Endothelial cell of umbilical vein (primary cell): ENCODE data around the gene FYCO1. TPM values are rescaled to one million over a fixed set of nuclear protein-coding genes. Genes with fewer than 3 reads are reported as not detected.

Source experiments
- BruUV-seq: library from RNA; stranded (reverse); fragments of 400-500 nt; replicated peaks from 2 replicates; lab custom pipeline; 2021; lab: Mats Ljungman, UMichigan
- CTCF ChIA-PET: fragments of 300-600, 350-600 bp; sonication (Branson Sonifier 250); formaldehyde crosslinking; loops from one replicate; lab custom pipeline; 2021; ENCODE audit warnings: antibody characterized with exemption, inconsistent platforms; lab: Charles Lee
- POLR2A ChIA-PET: fragments of 300-600, 350-600 bp; sonication (Branson Sonifier 250); formaldehyde crosslinking; loops from one replicate; lab custom pipeline; 2021; ENCODE audit warnings: antibody characterized with exemption, inconsistent platforms; lab: Charles Lee
- DNase-seq: peaks from one replicate; pipeline ENCODE4 v3.0.0-alpha.2; 2011; ENCODE audit warnings: low read depth, low spot score
- FAIRE-seq: peaks from 2 replicates; lab custom pipeline; 2011; peaks lifted over from hg19 to GRCh38; lab: Jason Lieb, UNC
- H2AFZ ChIP-seq: 2 replicates; pipeline ENCODE4 v1.6.0; 2012; ENCODE audit warnings: low read depth, low read length, control low read depth, inconsistent platforms
- H3K27ac ChIP-seq: 2 replicates; pipeline ENCODE4 v1.5.1; 2011; ENCODE audit warnings: low read depth, mild to moderate bottlenecking, control low read depth, low read length, moderate library complexity; ENCODE audit not compliant: insufficient read depth
- H3K27me3 ChIP-seq, 2 experiments: 2 replicates each; pipeline versions ENCODE4 v1.6.0 to v1.6.1; 2011; ENCODE audit warnings: low read length in 2 of 2, mixed read lengths in 1 of 2; ENCODE audit not compliant: control insufficient read depth in 2 of 2, insufficient read depth in 2 of 2
- H3K36me3 ChIP-seq, 2 experiments: 2 replicates in 1 of 2; 3 replicates in 1 of 2; pipeline ENCODE4 v1.5.1; 2011; ENCODE audit warnings: low read length in 2 of 2, mild to moderate bottlenecking in 1 of 2, moderate library complexity in 1 of 2; ENCODE audit not compliant: control insufficient read depth in 2 of 2, insufficient read depth in 2 of 2; ENCODE audit errors: extremely low read depth in 1 of 2
- H3K4me1 ChIP-seq: 3 replicates; pipeline ENCODE4 v1.5.1; 2011; ENCODE audit warnings: mild to moderate bottlenecking, low read length; ENCODE audit not compliant: control insufficient read depth, insufficient read depth; ENCODE audit errors: extremely low read depth
- H3K4me2 ChIP-seq: 2 replicates; pipeline ENCODE4 v1.6.1; 2011; ENCODE audit warnings: low read length, control low read depth, mixed read lengths; ENCODE audit not compliant: insufficient read depth
- H3K4me3 ChIP-seq, 3 experiments: fragments of 200-600 bp in 1 of 3; sonication (generic), shearing (Covaris generic) in 1 of 3; replicated peaks in 1 of 3; 2 replicates each; pipeline ENCODE4 v1.5.1; 2011 to 2016; ENCODE audit warnings: control low read depth in 3 of 3, low read length in 3 of 3, mild to moderate bottlenecking in 2 of 3, inconsistent platforms in 1 of 3, low read depth in 1 of 3, moderate library complexity in 1 of 3; ENCODE audit not compliant: insufficient read depth in 1 of 3
- H3K79me2 ChIP-seq: 2 replicates; pipeline ENCODE4 v1.6.0; 2012; ENCODE audit warnings: low read length, inconsistent platforms; ENCODE audit not compliant: control insufficient read depth, insufficient read depth
- H3K9ac ChIP-seq: replicated peaks from 2 replicates; pipeline ENCODE3; 2011; ENCODE audit warnings: low read length, control low read depth; ENCODE audit not compliant: insufficient read depth; ENCODE audit errors: extremely low read depth
- H3K9me1 ChIP-seq: replicated peaks from 3 replicates; pipeline ENCODE4 v1.6.0; 2011; ENCODE audit warnings: mild to moderate bottlenecking, low read length; ENCODE audit not compliant: control insufficient read depth, insufficient read depth; ENCODE audit errors: extremely low read depth
- H3K9me3 ChIP-seq: replicated peaks from 2 replicates; pipeline ENCODE4 v1.5.1; 2012; ENCODE audit warnings: low read length, inconsistent platforms; ENCODE audit not compliant: control insufficient read depth, insufficient read depth
- H4K20me1 ChIP-seq: replicated peaks from 2 replicates; pipeline ENCODE3; 2011; ENCODE audit warnings: mild to moderate bottlenecking, low read length; ENCODE audit not compliant: control insufficient read depth, insufficient read depth; ENCODE audit errors: extremely low read depth
- CTCF ChIP-seq, 2 donors: IDR thresholded peaks; 1 replicate in 1 of 2; 2 replicates in 1 of 2; pipeline ENCODE4 v1.5.1; 2011; ENCODE audit warnings: low read length in 2 of 2, mild to moderate bottlenecking in 2 of 2, moderate library complexity in 2 of 2, control low read depth in 1 of 2, inconsistent platforms in 1 of 2, low read depth in 1 of 2; ENCODE audit not compliant: insufficient read depth in 1 of 2; ENCODE audit errors: extremely low read depth in 1 of 2
- EZH2 ChIP-seq: IDR thresholded peaks from 2 replicates; pipeline ENCODE4 v1.6.1; 2012; ENCODE audit warnings: borderline replicate concordance, low read depth, mild to moderate bottlenecking, moderate library complexity, low read length, inconsistent platforms; ENCODE audit not compliant: severe bottlenecking
- FOS ChIP-seq: IDR thresholded peaks from 2 replicates; pipeline ENCODE4 v1.6.1; 2011; ENCODE audit warnings: mild to moderate bottlenecking, low read length, moderate library complexity, borderline replicate concordance; ENCODE audit not compliant: insufficient read depth
- GATA2 ChIP-seq: IDR thresholded peaks from 2 replicates; pipeline ENCODE4 v1.7.0; 2011; ENCODE audit warnings: low read depth, mild to moderate bottlenecking, moderate library complexity, mixed read lengths, low read length; ENCODE audit not compliant: insufficient read length, insufficient read depth
- MAX ChIP-seq: IDR thresholded peaks from 2 replicates; pipeline ENCODE4 v1.6.1; 2011; ENCODE audit not compliant: insufficient read depth, insufficient read length
- MYC ChIP-seq: IDR thresholded peaks from one replicate; pipeline ENCODE4 v1.6.1; 2011; ENCODE audit warnings: mild to moderate bottlenecking, low read depth, low read length
- POLR2A ChIP-seq: IDR thresholded peaks from 2 replicates; pipeline ENCODE4 v1.6.1; 2012; ENCODE audit warnings: low read depth, mild to moderate bottlenecking, control low read depth, low read length
- POLR2AphosphoS5 ChIP-seq: IDR thresholded peaks from 2 replicates; pipeline ENCODE4 v1.6.1; 2012; ENCODE audit warnings: low read depth, mild to moderate bottlenecking, control low read depth, low read length, moderate library complexity; ENCODE audit not compliant: insufficient read depth
- dilution Hi-C: fragments of 300-500 bp; cut with MboI; formaldehyde crosslinking; loops from one replicate; pipeline ENCODE4 v1.15.0; 2019; ENCODE audit warnings: low sequenced_read_pairs; ENCODE audit not compliant: extremely low pct_ligation_motif_present
- intact Hi-C: fragments of 100-400 bp; cut with micrococcal nuclease; formaldehyde crosslinking; loops from one replicate; pipeline ENCODE4 v1.10.0; 2022
- polyA plus RNA-seq, 4 experiments: library from polyadenylated mRNA; depleted of rRNA in 3 of 4; stranded (reverse) in 3 of 4; unstranded in 1 of 4; fragments of >200 nt; gene quantifications; 2 replicates each; pipeline versions ENCODE4 v1.2.1 to v1.2.3, GENCODE V29; 2011 to 2012; ENCODE audit warnings: missing spikeins in 1 of 4
- total RNA-seq: library from RNA; stranded (reverse); gene quantifications from 2 replicates; pipeline ENCODE4 v1.2.3, GENCODE V29; 2021

Gene FYCO1
- total and polyA plus RNA-seq, 2 donors (not counting 3 experiments of a cell fraction or from before 2014, with no cell fraction given), result 13.9 to 20.8 TPM

GRCh38 chr3:45976191-45977091 lies 19.2 kb downstream of the FYCO1 start:
- intact Hi-C loops, result no loop called here
- H3K9ac ChIP-seq, result no peak overlapping the region
- H2AFZ ChIP-seq, result no peak overlapping the region
- H4K20me1 ChIP-seq, result no peaks in the 10 kb centered on the region
- dilution Hi-C loops, result no loop called here
- no peaks in the 10 kb centered on the region for H3K79me2 ChIP-seq
- POLR2A ChIA-PET, result no interaction called here
- no peaks in the 10 kb centered on the region for H3K27me3 ChIP-seq
- TF ChIP-seq GATA2 (no peak), POLR2A (no peak), POLR2AphosphoS5 (no peak), MYC (no peak), EZH2 (no peak), CTCF (IDR thresholded peaks at IDR 0.05; ENCODE audit: extremely low read depth in 1 of 2, insufficient read depth in 1 of 2, low read depth in 1 of 2, low read length in 2 of 2) (no peak), MAX (no peak), FOS (no peak)
- H3K4me1 ChIP-seq, result no peaks in the 10 kb centered on the region
- CTCF ChIA-PET, result interaction anchor here (1.3 to 1.7 kb wide), 4 partner anchors 14 to 98 kb away, joined by 3 to 4 read pairs (median 4); no protein-coding TSS in a partner anchor
- H3K4me3 ChIP-seq, result no peak overlapping the region
- DNase-seq (peak; percentile 21), FAIRE-seq (no peak)
- no peak overlapping the region for H3K27ac ChIP-seq
- BruUV-seq, result no TSS peak
- H3K4me2 ChIP-seq, result no peak overlapping the region
- H3K9me1 ChIP-seq, result no peaks in the 10 kb centered on the region
- H3K36me3 ChIP-seq, result peaks cover 12 to 19% of the 10 kb centered on the region in 2 experiments
- no peaks in the 10 kb centered on the region for H3K9me3 ChIP-seq
